Stimulated activated CD8-positive, alpha-beta memory T cell treated with anti-CD3 and anti-CD28 coated beads, Interleukin-12 subunit alpha, Interleukin-12 subunit beta, amount 100 ng/mL, for 1 hour (primary cell): ENCODE measurements around the gene GLT8D2.

Experiments used
- DNase-seq: peaks from one replicate; pipeline ENCODE4 v3.0.0-alpha.2; 2020; ENCODE audit warnings: low read depth

Gene GLT8D2

DNA sequence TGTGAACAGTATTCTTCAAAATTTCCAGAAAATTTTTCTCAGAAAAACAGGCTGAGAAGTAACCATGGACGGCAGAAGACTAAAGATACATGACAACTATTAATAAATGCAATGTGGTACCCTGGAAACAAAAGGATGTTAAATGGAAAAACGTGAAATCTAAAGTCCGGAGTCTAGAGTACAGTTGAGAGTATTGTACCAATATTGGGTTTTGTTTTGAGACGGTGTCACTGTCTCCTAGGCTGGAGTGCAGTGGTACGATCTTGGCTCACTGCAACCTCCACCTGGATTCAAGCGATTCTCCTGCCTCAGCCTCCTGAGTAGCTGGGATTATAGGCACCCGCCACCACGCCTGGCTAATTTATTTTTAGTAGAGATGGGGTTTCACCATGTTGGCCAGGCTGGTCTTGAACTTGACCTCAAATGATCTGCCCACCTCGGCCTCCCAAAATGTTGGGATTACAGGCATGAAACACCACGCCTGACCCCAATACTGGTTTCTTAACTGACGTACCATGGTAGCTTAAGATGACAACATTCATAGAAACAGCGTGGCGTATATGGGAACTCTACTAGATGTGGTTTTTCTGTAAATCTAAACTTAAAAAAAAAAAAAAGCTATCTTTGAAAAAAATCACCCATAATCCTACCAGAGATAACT, 101.1 kb downstream of the GLT8D2 start:
- DNase-seq = no peak

DNA sequence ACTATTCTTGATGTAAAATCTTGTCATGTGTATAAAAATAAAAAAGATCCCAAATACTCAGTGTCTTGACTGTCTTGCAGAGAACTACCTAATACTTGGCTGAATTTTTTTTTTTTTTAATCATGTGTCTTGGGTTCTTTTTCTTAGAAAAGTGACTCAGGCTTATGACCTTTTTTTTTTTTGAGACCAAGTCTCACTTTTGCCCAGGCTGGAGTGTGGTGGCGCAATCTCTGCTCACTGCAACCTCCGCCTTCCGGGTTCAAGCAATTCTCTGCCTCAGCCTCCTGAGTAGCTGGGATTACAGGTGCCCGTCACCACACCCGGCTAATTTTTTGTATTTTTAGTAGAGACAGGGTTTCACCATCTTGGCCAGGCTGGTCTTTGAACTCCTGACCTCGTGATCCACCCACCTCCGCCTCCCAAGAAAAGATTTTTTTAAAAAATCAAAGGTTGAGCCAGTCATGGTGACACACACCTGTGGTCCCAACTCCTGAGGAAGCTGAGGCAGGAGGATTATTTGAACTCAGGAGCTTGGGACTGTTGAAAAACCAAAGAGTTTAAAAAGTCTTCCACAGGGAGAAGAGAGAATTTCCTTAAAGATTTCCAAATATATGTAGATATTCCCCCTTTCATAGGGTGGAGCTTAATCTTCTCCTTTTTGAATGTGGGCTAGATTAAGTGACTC, 102.0 kb downstream of the GLT8D2 start:
- no peak for DNase-seq

GRCh38 chr12:103944964-103945363, 105.0 kb downstream of the GLT8D2 start:
- DNase-seq = no peak
